GM18499 (cell line): ENCODE measurements around the gene VEGFA.
"Not testable (repeated sequence)": the region's sequence is repeated elsewhere in the genome, so short reads cannot be mapped to it uniquely, and the experiment has no call there.

Experiments used
- ATAC-seq: cut with Tn5 transposase; IDR thresholded peaks from one replicate; pipeline ENCODE4 v1.9.1; 2021; ENCODE audit warnings: moderate number of reproducible peaks; ENCODE audit not compliant: insufficient read depth, unreplicated experiment

VEGFA gene

GRCh38 chr6:43814111-43814510, 44.1 kb downstream of the VEGFA start:
- ATAC-seq = no peak

GRCh38 chr6:43814865-43815264, 44.9 kb downstream of the VEGFA start:
- no peak for ATAC-seq

- no peak for ATAC-seq
Measured at GRCh38 chr6:43817192-43817591, 47.2 kb downstream of the VEGFA start.

GRCh38 chr6:43818973-43819372, 49.0 kb downstream of the VEGFA start:
- not testable (repeated sequence) for ATAC-seq

- no peak for ATAC-seq
Measured at GRCh38 chr6:43819958-43820357, 49.9 kb downstream of the VEGFA start.

- no peak for ATAC-seq
Measured at GRCh38 chr6:43820486-43820885, 50.5 kb downstream of the VEGFA start.

GRCh38 chr6:43821101-43821886, 51.3 kb downstream of the VEGFA start:
- ATAC-seq = no peak

- no peak for ATAC-seq
Measured at GRCh38 chr6:43823390-43823789, 53.4 kb downstream of the VEGFA start.

- ATAC-seq = no peak
Measured at GRCh38 chr6:43823879-43824702, 54.1 kb downstream of the VEGFA start.

- no peak for ATAC-seq
Measured at GRCh38 chr6:43824703-43825064, 54.7 kb downstream of the VEGFA start.

- no peak for ATAC-seq
Measured at GRCh38 chr6:43825187-43826115, 55.4 kb downstream of the VEGFA start.

- no peak for ATAC-seq
Measured at GRCh38 chr6:43826730-43827129, 56.7 kb downstream of the VEGFA start.

- ATAC-seq = no peak
Measured at GRCh38 chr6:43827898-43828297, 57.9 kb downstream of the VEGFA start.

- no peak for ATAC-seq
Measured at GRCh38 chr6:43828711-43829110, 58.7 kb downstream of the VEGFA start.

GRCh38 chr6:43829470-43829869, 59.5 kb downstream of the VEGFA start:
- no peak for ATAC-seq

GRCh38 chr6:43830775-43831174, 60.8 kb downstream of the VEGFA start:
- no peak for ATAC-seq

- no peak for ATAC-seq
Measured at GRCh38 chr6:43831191-43831590, 61.2 kb downstream of the VEGFA start.

- ATAC-seq = no peak
Measured at GRCh38 chr6:43833223-43833995, 63.4 kb downstream of the VEGFA start.

- no peak for ATAC-seq
Measured at GRCh38 chr6:43833996-43834390, 64.0 kb downstream of the VEGFA start.
